ENCODE measurements around the gene ALKBH6.

The ALKBH6 gene

GRCh38 chr19:36014012-36014924, at the start of gene ALKBH6:
ALKBH6 (minus strand) TSS chr19:36014213; CDS start chr19:36013397, 816 bp downstream.
- TF ChIP-seq CTCF (IDR thresholded peaks at IDR 0.05), result no peak

- no peak for TF ChIP-seq CTCF (IDR thresholded peaks at IDR 0.05)
Observed at GRCh38 chr19:36061367-36061766, 47.4 kb upstream of the ALKBH6 start.

- TF ChIP-seq CTCF (IDR thresholded peaks at IDR 0.05), result peak; percentile 39; the same call in 1 of the 2 replicates
Observed at GRCh38 chr19:36060430-36060829, 46.4 kb upstream of the ALKBH6 start.

- TF ChIP-seq CTCF (IDR thresholded peaks at IDR 0.05), result no peak
Observed at GRCh38 chr19:36059180-36059910, 45.3 kb upstream of the ALKBH6 start.

GRCh38 chr19:36058481-36059179, 44.6 kb upstream of the ALKBH6 start:
- no peak for TF ChIP-seq CTCF (IDR thresholded peaks at IDR 0.05)

GRCh38 chr19:36054733-36055686, 41.0 kb upstream of the ALKBH6 start, which contains the start of gene WDR62:
WDR62 (plus strand) TSS chr19:36054897; CDS start chr19:36054972, 75 bp downstream.
- TF ChIP-seq CTCF (IDR thresholded peaks at IDR 0.05), result no peak; the same call in 1 of the 2 replicates

Data from LNCAP (cell line).